RWPE2 (cell line): ENCODE data around the gene C18orf63.

Experiments
- ATAC-seq: fragments of 200-7000 bp; cut with Tn5 transposase; 3 replicates; pipeline ENCODE4 v1.9.1; 2021; ENCODE audit warnings: low read depth
- DNase-seq: peaks from one replicate; pipeline ENCODE4 v3.0.0-alpha.2; 2020; ENCODE audit warnings: low spot score
- H3K27ac ChIP-seq: fragments of 450-650 bp; 2 replicates; pipeline ENCODE4 v1.5.1; 2017; ENCODE audit warnings: mild to moderate bottlenecking; ENCODE audit not compliant: poor library complexity, severe bottlenecking
- H3K27me3 ChIP-seq: fragments of 250-450 bp; sonication (Bioruptor Pico); 2 replicates; pipeline ENCODE4 v1.5.1; 2021; ENCODE audit warnings: mild to moderate bottlenecking, moderate library complexity; ENCODE audit not compliant: insufficient read depth, poor library complexity, severe bottlenecking
- H3K36me3 ChIP-seq: fragments of 250-450 bp; sonication (Bioruptor Pico); 2 replicates; pipeline ENCODE4 v1.5.1; 2020; ENCODE audit warnings: low read depth, mild to moderate bottlenecking, moderate library complexity
- H3K4me1 ChIP-seq: fragments of 250-450 bp; sonication (Bioruptor Pico); 2 replicates; pipeline ENCODE4 v1.5.1; 2021; ENCODE audit warnings: mild to moderate bottlenecking, moderate library complexity; ENCODE audit not compliant: insufficient read depth, poor library complexity, severe bottlenecking
- H3K4me3 ChIP-seq: fragments of 250-450 bp; sonication (Bioruptor Pico); 2 replicates; pipeline ENCODE4 v1.5.1; 2021; ENCODE audit warnings: mild to moderate bottlenecking, moderate library complexity; ENCODE audit not compliant: severe bottlenecking
- H3K9me3 ChIP-seq: fragments of 250-450 bp; sonication (Bioruptor Pico); 2 replicates; pipeline ENCODE4 v1.5.1; 2021; ENCODE audit warnings: mild to moderate bottlenecking, moderate library complexity; ENCODE audit not compliant: severe bottlenecking
- TF ChIP-seq, protein P1 (sequence below): fragments of 450-650 bp; IDR thresholded peaks from one replicate; pipeline ENCODE4 v1.5.1; 2017; ENCODE audit warnings: mild to moderate bottlenecking, moderate library complexity; ENCODE audit not compliant: poor library complexity, severe bottlenecking

C18orf63 gene

DNA sequence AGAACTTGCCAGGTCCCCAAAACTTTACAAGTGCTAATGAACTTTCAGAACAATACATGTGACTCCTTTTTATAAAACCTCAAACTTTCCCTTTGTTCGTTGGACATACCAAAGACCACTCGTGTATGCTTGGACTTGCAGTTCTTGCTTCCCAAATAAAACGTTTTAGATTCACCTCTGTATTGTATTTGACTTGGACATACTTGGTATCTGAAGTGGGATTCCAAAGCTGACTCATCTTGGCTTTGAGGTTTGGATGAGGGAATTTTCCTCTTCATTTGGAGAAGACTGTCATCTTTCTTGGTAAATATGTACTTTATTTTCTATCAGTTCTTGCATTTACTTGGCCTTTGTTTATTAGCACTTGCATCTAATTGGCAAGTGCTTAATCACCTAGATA lies 15.9 kb upstream of the C18orf63 start:
- Histone ChIP-seq H3K27me3 (no peaks in the 10 kb centered on the region), H3K4me1 (no peaks in the 10 kb centered on the region), H3K4me3 (no peak overlapping the region), H3K9me3 (no peaks in the 10 kb centered on the region), H3K27ac (no peak overlapping the region), H3K36me3 (no peaks in the 10 kb centered on the region)
- TF ChIP-seq, protein P1, sequence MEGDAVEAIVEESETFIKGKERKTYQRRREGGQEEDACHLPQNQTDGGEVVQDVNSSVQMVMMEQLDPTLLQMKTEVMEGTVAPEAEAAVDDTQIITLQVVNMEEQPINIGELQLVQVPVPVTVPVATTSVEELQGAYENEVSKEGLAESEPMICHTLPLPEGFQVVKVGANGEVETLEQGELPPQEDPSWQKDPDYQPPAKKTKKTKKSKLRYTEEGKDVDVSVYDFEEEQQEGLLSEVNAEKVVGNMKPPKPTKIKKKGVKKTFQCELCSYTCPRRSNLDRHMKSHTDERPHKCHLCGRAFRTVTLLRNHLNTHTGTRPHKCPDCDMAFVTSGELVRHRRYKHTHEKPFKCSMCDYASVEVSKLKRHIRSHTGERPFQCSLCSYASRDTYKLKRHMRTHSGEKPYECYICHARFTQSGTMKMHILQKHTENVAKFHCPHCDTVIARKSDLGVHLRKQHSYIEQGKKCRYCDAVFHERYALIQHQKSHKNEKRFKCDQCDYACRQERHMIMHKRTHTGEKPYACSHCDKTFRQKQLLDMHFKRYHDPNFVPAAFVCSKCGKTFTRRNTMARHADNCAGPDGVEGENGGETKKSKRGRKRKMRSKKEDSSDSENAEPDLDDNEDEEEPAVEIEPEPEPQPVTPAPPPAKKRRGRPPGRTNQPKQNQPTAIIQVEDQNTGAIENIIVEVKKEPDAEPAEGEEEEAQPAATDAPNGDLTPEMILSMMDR, result no peak
- no peak for ATAC-seq
- no peak for DNase-seq

DNA sequence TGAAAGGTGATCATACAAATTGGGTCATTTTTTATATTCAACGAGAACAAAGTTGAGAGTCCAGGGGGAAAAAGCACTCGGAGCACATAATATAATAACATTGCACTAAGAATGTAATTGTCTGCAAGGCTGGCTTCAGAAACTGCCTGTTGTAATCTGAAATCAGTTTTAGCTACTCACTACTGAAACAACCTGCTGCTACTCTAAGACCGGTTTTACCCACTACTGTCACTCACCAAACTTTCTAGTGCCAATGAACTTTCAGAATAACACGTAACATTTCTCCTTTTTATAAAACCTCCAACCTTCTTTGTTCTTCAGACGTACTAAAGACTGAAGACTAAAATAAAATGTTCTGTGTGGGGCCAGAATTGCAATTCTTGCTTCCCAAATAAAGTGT lies 12.3 kb upstream of the C18orf63 start:
- Histone ChIP-seq H3K27ac (no peak overlapping the region), H3K27me3 (no peaks in the 10 kb centered on the region), H3K9me3 (no peaks in the 10 kb centered on the region), H3K4me1 (no peaks in the 10 kb centered on the region), H3K36me3 (no peaks in the 10 kb centered on the region), H3K4me3 (no peak overlapping the region)
- ATAC-seq (no peak), DNase-seq (no peak)
- TF ChIP-seq, protein P1, result no peak

DNA sequence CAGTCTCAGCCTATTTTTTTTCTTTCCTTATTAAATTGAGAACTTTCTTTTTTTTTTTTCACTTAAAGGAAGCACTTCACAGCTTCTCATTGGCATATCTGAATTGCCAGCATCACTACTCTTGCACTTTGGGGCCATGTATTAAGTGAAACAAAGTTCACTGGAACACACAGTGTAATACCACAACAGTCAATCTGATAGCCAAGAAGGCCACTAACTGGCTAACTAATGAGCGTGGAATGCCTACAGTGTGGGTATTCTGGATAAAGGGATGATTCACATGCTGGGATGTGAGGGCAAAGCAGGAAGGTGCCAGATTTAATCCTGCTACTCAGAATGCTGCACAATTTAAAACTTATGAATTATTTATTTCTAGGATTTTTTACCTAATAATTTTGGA lies 11.7 kb upstream of the C18orf63 start:
- H3K36me3 ChIP-seq, result no peaks in the 10 kb centered on the region
- H3K27ac ChIP-seq, result no peak overlapping the region
- TF ChIP-seq, protein P1, result no peak
- ATAC-seq (peak; percentile 79), DNase-seq (no peak)
- no peak overlapping the region for H3K4me3 ChIP-seq
- H3K9me3 ChIP-seq, result no peaks in the 10 kb centered on the region
- H3K4me1 ChIP-seq, result no peaks in the 10 kb centered on the region
- H3K27me3 ChIP-seq, result no peaks in the 10 kb centered on the region

DNA sequence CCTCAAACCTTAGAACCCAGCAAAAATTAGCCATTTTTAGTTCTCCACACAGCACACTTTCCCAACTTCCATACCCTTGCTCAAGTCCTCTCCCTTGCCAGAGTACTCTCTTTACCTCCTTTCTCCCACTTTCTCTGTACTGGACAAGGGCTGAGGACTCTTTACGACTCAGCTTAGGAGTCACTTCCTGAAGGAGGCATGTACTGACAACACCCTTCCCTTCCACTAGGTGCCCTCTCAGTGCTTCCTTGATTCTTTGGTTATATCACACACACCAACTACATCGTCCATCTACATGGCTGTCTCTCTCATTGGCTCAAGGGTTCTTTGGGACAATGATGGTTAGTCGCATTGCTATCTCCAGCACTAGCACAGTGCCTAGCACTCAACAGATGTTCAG lies 5.2 kb upstream of the C18orf63 start:
- DNase-seq (no peak), ATAC-seq (peak; percentile 100)
- TF ChIP-seq, protein P1, result peak; percentile 66
- H3K27me3 ChIP-seq, result no peaks in the 10 kb centered on the region
- H3K4me3 ChIP-seq, result no peak overlapping the region
- H3K27ac ChIP-seq, result no peak overlapping the region
- H3K9me3 ChIP-seq, result no peaks in the 10 kb centered on the region
- peaks cover 6% of the 10 kb centered on the region for H3K4me1 ChIP-seq
- H3K36me3 ChIP-seq, result no peaks in the 10 kb centered on the region

DNA sequence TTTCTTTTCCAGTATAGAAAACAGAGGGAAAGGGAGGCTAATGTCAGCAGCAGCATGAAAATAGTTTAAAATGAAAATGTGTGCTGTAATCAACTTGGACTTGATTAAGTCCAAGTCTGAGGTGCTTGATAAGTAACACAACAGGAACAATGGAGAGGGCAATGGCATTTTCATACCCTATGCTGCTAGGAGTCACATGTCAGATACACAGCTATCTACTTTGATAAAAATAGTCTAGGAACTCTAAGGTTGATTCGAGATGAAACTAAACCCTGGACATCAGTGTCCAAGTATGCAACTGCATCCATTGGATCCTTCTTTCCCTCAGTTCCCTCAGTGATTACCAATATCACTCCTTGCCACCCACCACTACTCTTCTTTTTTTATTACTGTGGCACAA lies 4.6 kb upstream of the C18orf63 start:
- peaks cover 6% of the 10 kb centered on the region for H3K4me1 ChIP-seq
- TF ChIP-seq, protein P1, result no peak

More for the DNA sequence above, 4.6 kb upstream of the C18orf63 start:
- H3K4me3 ChIP-seq, result no peak overlapping the region
- no peaks in the 10 kb centered on the region for H3K27me3 ChIP-seq
- DNase-seq, result no peak
- no peaks in the 10 kb centered on the region for H3K9me3 ChIP-seq
- no peak overlapping the region for H3K27ac ChIP-seq
- H3K36me3 ChIP-seq, result no peaks in the 10 kb centered on the region
- ATAC-seq, result no peak
